Upper lobe of right lung (tissue), 1 donor: ENCODE results near the gene RBMS3. TPM values are rescaled to one million over a fixed set of nuclear protein-coding genes. Genes with fewer than 3 reads are reported as not detected.
A peak's percentile ranks its signal among the peaks of the same experiment; 100 is the strongest.

Experiments used
- ATAC-seq: fragments of 200-7000 bp; cut with Tn5 transposase; one replicate; pipeline ENCODE4 v1.9.1; 2020; ENCODE audit warnings: mild to moderate bottlenecking, moderate library complexity
- DNase-seq: peaks from one replicate; pipeline ENCODE4 v3.0.0-alpha.2; 2020
- H3K27ac ChIP-seq: fragments of 200-600 bp; one replicate; pipeline ENCODE4 v1.8.0; 2022
- H3K27me3 ChIP-seq: fragments of 200-600 bp; one replicate; pipeline ENCODE4 v1.8.0; 2022; ENCODE audit warnings: mild to moderate bottlenecking
- H3K36me3 ChIP-seq: fragments of 200-600 bp; one replicate; pipeline ENCODE4 v1.8.0; 2022
- H3K4me1 ChIP-seq: fragments of 200-600 bp; one replicate; pipeline ENCODE4 v1.8.0; 2022
- H3K4me3 ChIP-seq: fragments of 200-600 bp; one replicate; pipeline ENCODE4 v1.8.0; 2022; ENCODE audit warnings: mild to moderate bottlenecking
- H3K9me3 ChIP-seq: fragments of 200-600 bp; one replicate; pipeline ENCODE4 v1.8.0; 2022
- CTCF ChIP-seq: fragments of 200-600 bp; IDR thresholded peaks from one replicate; pipeline ENCODE4 v1.8.0; 2022; ENCODE audit warnings: antibody characterized with exemption
- intact Hi-C: fragments of 100-400 bp; cut with DNase I; formaldehyde crosslinking; loops from one replicate; pipeline ENCODE4 v1.11.0; 2022
- total RNA-seq: library from RNA; stranded (reverse); fragmentation: NEBNext Ultra II Directional; extraction: Animal tissue kit (Norgen Biotek cat#: 25700); gene quantifications from one replicate; pipeline ENCODE4 v1.2.1, GENCODE V29; 2021
- donor health status: DM: no; HTN: yes; CAD: no; lungs with severe emphysema.

Gene RBMS3
- total RNA-seq, 1 donor from 2014 or later, result 85.9 TPM

DNA sequence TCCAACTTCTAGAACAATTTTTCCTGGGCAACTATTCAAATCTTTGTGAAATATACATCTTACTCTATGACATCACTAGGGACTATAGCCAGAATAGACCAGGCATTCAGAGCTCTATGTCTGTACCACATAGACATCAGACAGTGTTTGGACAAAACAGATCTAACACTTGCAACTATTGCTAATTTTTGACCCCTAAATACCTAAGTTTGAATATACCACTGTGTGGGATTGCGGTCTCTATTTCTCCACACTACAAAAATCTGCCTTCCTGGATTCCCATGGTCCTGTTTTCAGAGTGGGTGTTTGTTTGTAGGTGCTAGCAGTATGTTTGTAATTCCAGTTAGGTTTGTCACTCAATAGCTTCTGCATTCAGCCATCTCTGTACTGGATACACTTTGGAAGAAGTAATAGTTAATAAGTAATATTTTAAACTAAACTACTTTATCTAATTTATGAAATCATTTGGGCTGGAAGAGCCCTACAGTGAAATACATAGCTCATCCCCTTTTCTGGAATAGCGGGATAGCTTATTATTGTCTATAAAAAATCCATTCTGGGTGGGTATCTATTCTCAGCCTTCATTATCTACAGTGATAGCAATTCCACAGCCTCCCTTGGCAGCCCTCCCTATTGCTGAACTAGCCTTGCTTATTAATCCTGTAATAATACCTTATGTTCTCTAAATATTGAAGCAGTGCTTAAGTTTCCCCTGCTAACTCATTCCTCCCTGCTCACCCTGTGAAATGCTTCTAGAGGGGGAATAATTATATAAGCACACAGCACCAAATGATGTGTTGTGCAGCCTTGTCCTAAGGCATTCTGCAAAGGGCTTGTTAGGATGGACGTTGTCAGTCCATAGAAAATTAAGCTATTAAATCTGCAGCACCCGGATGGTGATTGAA lies 49.4 kb downstream of the RBMS3 start:
- DNase-seq, result no peak
- intact Hi-C loops, result no loop called here
- no peak overlapping the region for H3K27ac ChIP-seq
- peaks cover 28% of the 10 kb centered on the region for H3K4me1 ChIP-seq
- ATAC-seq, result no peak
- H3K36me3 ChIP-seq, result no peaks in the 10 kb centered on the region
- no peak overlapping the region for H3K4me3 ChIP-seq
- H3K9me3 ChIP-seq, result no peaks in the 10 kb centered on the region
- no peak for TF ChIP-seq CTCF
- H3K27me3 ChIP-seq, result no peaks in the 10 kb centered on the region

DNA sequence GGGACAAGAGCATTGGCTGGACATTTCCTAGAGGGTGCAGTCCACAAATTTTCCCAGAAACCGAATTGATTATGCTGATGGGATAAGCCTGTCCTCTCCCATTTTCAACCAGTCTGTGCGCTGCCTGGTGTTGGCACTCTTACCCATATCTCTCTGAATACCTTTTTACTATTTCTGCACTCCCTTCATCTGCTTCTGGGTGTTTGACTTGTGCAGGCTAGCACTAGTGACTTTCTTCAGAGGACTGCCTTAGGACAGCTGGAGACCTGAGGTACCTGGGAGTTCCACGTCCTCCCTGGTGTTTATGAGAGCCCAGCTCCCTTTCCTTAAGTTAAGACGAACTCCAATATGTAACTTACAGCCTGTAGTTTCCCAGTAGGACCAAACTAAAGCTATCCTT lies 50.2 kb downstream of the RBMS3 start:
- H3K36me3 ChIP-seq, result no peaks in the 10 kb centered on the region
- H3K27me3 ChIP-seq, result no peaks in the 10 kb centered on the region
- DNase-seq (no peak), ATAC-seq (no peak)
- H3K4me3 ChIP-seq, result no peak overlapping the region
- no peaks in the 10 kb centered on the region for H3K9me3 ChIP-seq
- H3K4me1 ChIP-seq, result peaks cover 33% of the 10 kb centered on the region
- H3K27ac ChIP-seq, result no peak overlapping the region
- no peak for TF ChIP-seq CTCF
- intact Hi-C loops, result no loop called here

GRCh38 chr3:29331456-29332194 lies 50.8 kb downstream of the RBMS3 start:
- ATAC-seq (no peak), DNase-seq (no peak)
- H3K27me3 ChIP-seq, result no peaks in the 10 kb centered on the region
- H3K4me3 ChIP-seq, result no peak overlapping the region
- intact Hi-C loops, result no loop called here
- no peaks in the 10 kb centered on the region for H3K9me3 ChIP-seq
- H3K27ac ChIP-seq, result no peak overlapping the region
- no peaks in the 10 kb centered on the region for H3K36me3 ChIP-seq
- TF ChIP-seq CTCF, result no peak
- H3K4me1 ChIP-seq, result peaks cover 35% of the 10 kb centered on the region

DNA sequence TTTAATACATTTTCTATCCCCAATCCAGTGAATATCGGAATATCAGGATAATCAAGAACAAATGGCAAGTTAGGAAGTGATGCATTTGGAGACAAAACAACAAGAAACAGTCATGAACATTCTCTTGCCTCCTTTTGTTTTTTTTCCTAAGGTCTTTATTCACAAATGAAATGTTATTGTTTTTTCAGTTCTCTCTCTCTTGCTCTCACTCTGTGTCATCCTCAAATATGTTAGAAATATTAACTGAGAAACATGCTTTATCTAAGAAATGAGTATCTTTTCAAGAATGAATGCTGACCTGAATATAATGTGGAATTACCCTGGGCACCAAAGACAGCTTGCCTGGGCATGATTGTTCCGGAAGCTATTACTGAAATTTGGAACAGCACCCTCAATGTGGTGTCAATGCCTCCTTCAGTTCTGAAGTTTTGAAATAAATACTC lies 51.3 kb downstream of the RBMS3 start:
- Histone ChIP-seq H3K4me3 (no peak overlapping the region), H3K27me3 (no peaks in the 10 kb centered on the region), H3K4me1 (peaks cover 41% of the 10 kb centered on the region), H3K27ac (no peak overlapping the region), H3K36me3 (no peaks in the 10 kb centered on the region), H3K9me3 (no peaks in the 10 kb centered on the region)
- intact Hi-C loops, result no loop called here
- ATAC-seq (peak; percentile 52), DNase-seq (no peak)
- TF ChIP-seq CTCF, result no peak

GRCh38 chr3:29333576-29333975 lies 52.7 kb downstream of the RBMS3 start:
- TF ChIP-seq CTCF, result no peak
- Histone ChIP-seq H3K9me3 (no peaks in the 10 kb centered on the region), H3K27ac (no peak overlapping the region), H3K4me3 (no peak overlapping the region), H3K4me1 (peaks cover 39% of the 10 kb centered on the region), H3K36me3 (no peaks in the 10 kb centered on the region), H3K27me3 (no peaks in the 10 kb centered on the region)
- intact Hi-C loops, result no loop called here
- ATAC-seq (no peak), DNase-seq (no peak)
